NCI-H69 (cell line): ENCODE data around the gene CARTPT.

Experiments
- DNase-seq: peaks from one replicate; lab custom pipeline; 2025; lab: John Stamatoyannopoulos, UW

The CARTPT gene

DNA sequence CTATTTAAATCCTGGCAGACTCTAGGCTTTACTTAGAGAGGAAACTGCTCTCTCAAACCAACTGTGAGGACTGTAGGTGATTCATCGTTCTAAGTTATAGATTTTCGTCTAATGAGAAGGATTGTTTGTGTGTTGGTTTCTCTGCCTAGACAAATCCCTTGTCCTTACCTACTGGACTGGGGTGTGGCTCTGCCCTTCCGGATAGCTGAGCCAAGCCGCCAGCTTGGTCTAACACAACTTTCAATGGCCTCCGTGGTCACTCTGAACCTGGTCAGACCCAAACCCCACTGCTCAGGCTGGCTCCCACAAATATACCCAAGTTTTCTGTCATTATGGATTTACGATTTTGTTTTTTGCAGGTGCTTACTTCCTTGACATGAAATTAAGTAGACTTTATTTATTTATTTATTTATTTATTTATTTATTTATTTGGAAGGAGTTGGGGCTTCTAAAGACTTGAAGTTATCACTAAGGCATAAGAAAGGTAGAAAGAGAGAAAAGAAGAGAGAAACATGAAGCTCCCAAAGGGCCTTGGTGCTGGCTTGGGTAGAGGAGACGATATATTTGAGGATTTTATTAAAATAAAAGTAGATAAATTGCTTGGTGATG is 19.0 kb downstream of the CARTPT start:
- DNase-seq = no peak

DNA sequence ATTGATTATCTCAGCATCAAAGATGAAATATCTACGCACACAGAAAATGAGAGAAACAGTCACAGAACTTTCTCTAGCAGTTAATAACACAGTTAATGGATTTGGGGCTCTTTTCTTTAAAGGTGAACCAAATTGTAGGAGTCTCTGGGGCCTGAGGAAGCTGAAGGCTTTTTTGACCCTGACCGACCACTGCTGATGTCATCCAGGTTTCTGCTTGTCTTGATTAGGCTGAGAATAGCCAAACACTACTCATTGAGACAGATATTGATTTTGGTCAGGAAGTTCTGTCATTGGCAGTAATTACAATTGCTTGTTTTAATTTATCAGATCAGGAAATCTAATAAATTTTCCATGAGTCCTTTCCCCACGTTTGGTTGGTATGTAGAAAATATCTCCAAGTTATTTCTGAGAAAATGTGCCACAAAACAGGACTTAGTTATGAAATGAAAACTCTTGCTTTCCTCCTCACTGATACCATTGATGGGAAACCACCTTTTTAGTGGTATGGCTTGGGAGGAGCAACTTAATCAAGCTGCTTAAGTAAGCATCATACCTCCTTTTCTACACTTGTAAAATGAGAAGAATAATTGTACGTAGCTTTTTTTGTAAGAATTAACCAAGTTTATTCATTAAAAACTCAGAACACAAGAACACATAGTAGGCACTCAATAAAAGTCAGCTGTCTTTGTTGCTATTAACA is 19.7 kb downstream of the CARTPT start:
- no peak for DNase-seq

DNA sequence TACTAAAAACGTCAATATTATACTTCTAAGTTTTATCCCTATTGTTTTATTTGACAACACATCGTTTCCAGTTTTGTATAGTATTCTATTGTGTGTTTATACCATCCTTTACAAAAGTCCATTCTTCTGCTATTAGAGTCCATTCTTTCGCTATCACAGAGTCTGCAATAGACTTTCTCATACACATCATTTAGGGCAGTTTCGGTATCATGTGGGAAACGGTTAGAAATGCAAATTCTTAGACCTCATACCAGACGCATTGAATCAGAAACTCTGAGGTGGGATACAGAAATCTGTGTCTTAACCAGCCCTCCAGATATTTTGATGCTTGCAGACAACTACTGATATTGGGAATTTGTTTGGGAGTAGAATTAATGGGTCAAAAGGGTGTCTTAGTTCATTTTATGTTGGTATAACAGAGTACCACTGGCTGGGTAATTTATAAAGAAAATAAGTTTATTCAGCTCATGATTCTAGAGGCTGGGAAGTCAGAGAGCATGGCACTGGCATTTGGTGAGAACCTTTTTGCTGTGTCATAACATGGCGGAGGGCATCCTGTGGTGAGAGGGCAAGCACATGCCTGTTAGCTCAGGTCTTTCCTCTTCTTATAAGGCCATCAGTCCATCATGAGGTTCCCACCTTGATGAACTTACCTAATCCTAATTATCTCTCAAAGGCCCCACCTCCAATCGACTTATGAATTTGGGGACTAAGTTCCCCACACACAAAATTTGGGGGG is 21.1 kb downstream of the CARTPT start:
- no peak for DNase-seq

DNA sequence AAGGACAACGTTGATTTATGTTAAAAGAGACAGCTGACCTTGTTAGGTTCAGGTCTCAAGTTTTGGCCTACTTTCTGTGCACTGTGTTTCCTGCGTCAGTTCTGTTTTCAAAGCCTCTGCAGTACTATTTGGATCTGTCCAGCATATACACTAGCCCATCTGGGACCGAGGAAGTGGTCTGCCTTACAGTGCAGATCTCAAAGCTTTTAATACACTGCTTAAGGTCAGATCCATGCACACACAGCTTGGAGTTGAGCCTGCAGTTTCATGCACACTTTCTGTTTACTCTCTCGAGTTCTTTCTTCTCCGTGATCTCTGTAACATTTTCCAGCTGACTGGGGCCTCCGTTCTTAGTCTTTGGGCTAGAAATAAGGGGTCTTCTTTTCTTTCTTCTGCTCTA is 24.1 kb downstream of the CARTPT start:
- no peak for DNase-seq

DNA sequence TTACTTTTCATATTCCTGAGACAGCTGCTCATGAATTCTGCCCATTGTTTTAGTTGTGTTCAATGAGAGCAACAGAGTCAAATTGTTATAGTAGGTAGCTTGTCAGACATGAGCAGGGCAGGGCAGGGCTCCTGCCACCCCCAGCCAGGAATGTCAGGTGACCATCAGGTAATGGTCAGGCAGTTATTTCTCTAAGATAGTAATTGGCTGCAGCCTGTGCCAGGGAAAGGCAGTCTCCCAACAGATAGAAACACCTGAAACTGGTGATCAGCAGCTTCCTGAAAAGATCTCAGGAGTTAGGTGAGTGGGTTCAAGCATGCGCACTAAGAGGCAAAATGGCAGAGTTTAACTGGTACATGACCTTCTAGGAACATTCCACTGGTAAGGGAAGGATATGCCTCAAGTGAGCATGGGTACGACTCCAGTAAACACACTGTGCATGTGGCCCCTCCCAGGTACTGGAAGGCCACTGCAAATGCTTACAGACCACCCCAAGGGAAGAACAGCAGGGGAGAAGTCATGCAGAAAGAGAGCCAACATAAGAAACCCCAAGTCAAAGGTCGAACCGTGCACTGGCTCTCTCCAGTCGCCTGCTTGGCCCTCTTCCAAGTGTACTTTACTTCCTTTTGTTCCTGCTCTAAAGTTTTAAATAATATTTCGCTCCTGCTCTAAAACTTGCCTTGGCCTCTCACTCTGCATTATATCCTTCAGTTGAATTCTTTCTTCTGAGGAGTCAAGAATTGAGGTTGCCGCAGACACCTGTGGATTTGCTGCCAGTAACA is 25.1 kb downstream of the CARTPT start:
- DNase-seq = no peak

DNA sequence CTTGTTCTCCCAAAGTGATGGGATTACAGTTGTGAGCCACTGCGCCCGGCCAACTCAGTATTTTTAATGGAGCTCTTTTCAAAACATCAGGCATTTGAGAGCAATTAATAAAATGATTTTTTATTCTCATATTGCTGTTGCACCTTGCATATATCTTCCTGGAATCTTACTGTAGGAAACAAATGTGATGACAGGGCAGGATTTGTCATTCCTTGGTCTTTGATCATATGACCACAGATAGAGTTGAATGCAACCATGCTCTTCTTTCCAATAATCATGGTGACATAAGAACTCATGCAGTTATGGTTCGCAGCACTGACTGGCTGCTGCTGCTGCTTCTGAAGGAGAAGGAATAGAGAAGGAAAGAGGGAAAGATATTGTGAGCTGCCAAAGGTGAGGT is 28.1 kb downstream of the CARTPT start:
- DNase-seq = no peak

DNA sequence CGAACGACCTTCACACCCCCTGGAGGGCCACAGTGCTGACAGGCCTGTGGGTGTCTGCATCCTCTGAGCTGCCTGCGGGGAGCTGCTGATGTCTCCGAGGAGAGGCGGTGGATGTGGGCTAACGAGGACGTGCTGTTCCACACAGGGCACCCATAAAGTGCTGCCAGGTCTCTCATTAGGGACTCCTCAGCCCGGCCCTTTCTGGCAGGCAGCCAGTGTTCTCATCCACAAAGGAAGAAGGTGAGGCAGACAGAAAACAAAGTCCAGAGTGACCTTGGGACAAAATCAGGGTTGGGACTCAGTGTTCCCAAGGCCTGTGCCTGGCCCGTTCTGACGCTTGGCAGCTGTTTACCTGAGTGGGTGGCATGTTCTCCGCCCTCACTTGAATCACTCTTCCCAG is 29.3 kb downstream of the CARTPT start:
- DNase-seq = peak; percentile 95

DNA sequence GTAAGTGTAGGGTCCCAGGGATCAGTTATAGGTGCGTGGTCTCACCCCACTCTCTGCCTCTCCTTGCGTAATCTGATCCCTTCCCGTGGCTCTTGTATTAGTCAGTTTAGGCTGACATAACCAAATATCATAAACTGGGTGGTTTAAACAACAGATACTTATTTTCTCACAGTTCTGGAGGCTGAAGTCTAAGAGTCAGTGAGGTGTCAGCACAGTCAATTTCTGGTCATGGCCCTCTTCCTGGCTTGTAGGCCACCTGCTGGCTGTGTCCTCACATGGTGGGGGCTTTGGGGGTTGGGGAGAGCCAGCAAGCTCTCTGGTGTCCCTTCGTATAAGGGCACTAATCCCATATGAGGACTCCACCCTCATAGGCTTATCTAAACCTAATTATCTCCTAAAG is 32.3 kb downstream of the CARTPT start:
- no peak for DNase-seq

DNA sequence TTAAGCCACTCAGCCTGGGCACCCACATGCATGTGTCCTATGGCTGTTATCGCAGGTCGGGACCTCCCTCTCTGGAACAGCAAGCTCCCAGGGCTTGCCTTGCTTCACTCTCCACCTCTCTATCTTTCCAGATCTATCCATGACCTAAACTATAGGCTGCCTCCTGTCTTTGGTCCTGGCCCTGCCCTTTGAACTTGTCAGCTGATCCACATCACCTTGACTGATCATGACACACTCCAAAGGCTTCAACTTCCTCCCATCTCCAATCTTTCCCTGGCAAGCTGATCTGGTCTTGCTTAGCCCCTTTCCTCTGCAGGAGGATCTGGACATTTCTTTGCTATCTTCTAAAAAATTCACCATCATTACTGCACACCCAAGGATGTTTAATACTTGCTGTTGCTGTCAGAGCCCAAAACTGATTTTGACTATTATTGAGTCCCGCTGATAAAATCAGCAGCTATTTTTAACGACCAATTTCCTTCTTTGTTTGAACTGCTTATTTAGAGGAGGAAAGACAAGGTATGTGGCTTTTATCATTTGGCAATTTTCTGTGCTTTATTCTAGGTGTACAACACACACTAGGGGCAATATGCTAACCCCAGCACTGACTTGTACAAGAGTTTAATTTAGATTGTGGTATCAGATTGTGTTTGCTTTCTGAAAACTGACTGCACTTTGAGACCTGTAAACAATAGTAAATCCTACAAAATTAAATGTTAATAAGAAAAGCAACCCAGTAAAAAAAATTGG is 33.5 kb downstream of the CARTPT start:
- no peak for DNase-seq

DNA sequence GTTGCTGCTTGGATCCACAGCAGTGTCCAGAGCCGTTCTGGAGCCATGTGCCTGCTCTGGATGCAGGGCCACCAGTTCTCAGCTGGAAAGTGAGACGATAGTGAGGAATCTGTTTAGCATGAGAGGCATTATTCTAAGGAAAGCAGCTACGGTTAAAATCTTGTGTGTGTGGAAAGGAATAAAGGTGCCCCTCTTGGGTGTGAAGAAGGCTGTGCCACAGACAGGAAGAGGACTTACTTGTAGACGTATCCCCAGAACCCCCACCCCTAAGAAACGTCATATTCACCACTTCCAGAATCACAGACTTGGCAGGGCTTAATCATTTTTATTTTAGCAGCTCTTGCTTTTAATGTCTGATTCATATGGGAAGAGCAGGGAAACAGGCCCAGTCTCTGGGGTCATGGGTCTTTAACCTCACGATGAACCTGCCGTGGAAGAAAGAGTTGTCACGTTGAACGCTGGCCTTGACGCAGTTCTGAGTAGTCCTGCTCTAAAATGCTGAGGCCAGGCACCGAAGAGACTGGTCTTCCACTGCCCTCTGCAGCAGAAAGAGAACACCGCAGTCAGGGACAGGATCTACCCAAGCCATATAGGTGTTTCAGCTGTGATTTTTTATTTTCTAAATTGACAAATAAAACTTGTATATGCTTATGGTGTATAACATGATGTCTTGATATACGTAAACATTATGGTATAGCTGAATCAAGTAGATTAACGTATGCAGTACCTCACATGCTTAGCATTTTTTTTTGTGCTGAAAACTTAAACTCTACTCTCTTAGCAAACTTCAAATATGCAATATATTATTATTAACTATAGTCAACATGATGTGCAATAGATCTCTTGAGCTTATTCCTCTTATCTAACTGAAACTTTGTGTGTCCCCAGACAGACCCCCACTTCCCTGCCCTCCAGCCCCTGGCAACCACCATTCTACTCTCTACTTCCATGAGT is 38.8 kb downstream of the CARTPT start:
- DNase-seq = peak; percentile 87

DNA sequence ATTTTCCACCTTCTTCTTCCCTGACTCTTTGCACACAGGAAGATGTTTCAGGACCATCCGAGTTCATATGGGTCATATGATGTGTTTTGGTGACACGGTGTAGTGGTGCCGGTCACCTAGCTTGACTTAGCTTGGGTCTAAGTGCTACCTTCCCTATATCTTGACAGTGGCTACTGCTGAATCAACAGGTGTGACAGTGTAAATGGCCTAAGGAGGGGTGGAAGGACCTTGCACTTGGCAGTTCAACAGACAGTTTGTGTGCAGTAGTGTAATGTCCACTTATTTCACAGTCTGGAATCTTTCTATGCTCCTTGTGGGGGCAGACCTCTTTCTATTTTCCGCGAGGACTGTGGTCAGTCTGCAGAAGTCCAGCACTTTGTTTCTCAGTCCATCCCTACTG is 43.8 kb downstream of the CARTPT start:
- DNase-seq = no peak

DNA sequence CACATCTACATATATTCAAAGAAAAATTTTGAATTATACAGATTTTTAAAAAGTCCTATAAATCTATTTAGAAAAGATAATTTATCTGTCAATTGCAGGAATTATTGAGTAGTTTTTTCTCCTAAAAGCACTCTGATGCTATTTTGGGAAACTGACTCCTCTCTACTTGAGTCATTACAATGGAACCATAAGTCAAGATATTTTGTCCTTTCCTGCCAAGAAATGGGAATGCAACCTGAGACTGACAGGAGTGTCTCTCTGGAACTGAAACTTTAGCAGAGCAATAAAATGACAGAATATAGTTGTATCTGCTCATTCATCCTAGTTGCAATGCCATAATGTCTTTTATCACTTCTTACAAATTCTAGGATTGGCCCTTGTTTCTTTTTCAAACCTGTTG is 48.6 kb downstream of the CARTPT start:
- DNase-seq = no peak

DNA sequence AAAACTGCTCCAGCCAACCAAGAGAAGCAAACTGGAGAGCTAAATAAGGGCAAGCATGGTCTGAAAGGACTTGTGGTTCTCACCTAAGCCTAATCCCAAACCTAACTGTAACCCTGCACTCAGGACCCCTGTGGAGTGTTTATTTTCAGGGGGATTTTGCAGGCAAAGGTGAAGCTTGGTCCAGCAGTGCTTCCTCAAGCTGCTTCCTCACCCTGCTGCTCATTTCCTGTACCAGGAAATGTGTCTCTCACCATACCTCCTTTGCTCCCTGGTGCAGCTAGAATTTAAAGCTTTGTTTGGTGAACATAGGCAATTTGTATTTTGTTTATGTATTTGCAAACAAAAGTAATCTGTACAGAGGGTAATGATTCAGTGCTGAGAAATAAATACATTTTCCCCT is 50.2 kb downstream of the CARTPT start:
- peak; percentile 50 for DNase-seq

DNA sequence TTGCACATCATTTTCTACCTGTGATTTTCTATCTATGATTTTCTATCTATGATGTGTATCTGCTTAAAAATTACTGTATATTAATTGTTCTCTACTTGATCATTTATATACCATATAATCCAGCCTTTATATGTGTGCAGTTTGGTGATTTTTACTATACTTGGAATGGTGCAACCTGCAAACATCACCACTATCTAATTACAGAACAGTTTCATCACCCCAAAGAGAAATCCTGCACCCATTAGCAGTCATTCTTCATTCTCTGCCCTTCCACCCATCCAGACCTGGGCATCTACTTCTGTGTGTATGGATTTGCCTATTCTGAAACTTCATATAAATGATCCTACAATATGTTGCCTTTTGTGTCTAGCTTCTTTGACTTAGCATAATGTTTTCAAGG is 51.3 kb downstream of the CARTPT start:
- DNase-seq = no peak
